Measurements from ENCODE around the gene WNT9B.
A peak's percentile ranks its signal among the peaks of the same experiment; 100 is the strongest.

WNT9B gene

GRCh38 chr17:46878055-46878454, 26.7 kb downstream of the WNT9B start:
- Histone ChIP-seq H3K9ac (peak overlapping the region; percentile 2; the same call in 1 of the 2 replicates), H3K36me3 (no peaks in the 10 kb centered on the region), H3K27ac (no peak overlapping the region; the same call in 1 of the 2 replicates), H4K20me1 (no peaks in the 10 kb centered on the region), H3K4me2 (peak overlapping the region; percentile 63), H3K4me1 (peaks cover 53% of the 10 kb centered on the region), H3K4me3 (no peak overlapping the region), H3K9me3 (no peaks in the 10 kb centered on the region), H3K27me3 (no peaks in the 10 kb centered on the region)
- TF ChIP-seq Cebpa-rat (IDR thresholded peaks at IDR 0.05) = no peak

GRCh38 chr17:46879101-46879500, 27.7 kb downstream of the WNT9B start:
- H4K20me1 ChIP-seq = no peaks in the 10 kb centered on the region
- no peaks in the 10 kb centered on the region for H3K36me3 ChIP-seq
- H3K27ac ChIP-seq = no peak overlapping the region
- peaks cover 44% of the 10 kb centered on the region for H3K4me1 ChIP-seq
- H3K9me3 ChIP-seq = no peaks in the 10 kb centered on the region
- H3K4me2 ChIP-seq = no peak overlapping the region
- no peak for TF ChIP-seq Cebpa-rat (IDR thresholded peaks at IDR 0.05)
- H3K27me3 ChIP-seq = no peaks in the 10 kb centered on the region
- H3K4me3 ChIP-seq = no peak overlapping the region
- no peak overlapping the region for H3K9ac ChIP-seq

DNA sequence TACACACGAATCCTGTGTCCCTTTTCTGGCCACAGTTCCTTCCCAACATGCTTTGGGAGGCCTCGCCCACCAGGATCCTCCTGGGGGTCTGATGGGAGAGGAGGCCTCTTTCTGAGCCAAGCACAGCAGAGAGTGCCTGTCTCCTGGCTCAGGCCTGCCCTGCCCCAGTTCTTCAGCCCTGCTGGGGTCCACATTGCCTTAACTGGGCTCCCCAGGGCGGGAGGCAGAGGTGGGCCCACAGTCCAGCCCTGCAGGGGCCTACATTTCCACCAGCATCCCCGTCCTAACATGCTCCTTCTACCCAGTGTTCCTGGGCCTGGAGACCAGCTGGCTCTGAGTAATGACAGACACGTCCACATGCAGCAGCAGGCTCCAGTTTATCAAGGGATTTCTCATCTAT, 29.6 kb downstream of the WNT9B start:
- no peak for TF ChIP-seq Cebpa-rat (IDR thresholded peaks at IDR 0.05)
- no peak overlapping the region for H3K27ac ChIP-seq
- no peak overlapping the region for H3K4me2 ChIP-seq
- H3K4me3 ChIP-seq = no peak overlapping the region
- H3K4me1 ChIP-seq = peaks cover 28% of the 10 kb centered on the region
- no peaks in the 10 kb centered on the region for H3K36me3 ChIP-seq
- H3K9ac ChIP-seq = no peak overlapping the region
- no peaks in the 10 kb centered on the region for H3K27me3 ChIP-seq
- H3K9me3 ChIP-seq = no peaks in the 10 kb centered on the region
- H4K20me1 ChIP-seq = no peaks in the 10 kb centered on the region

GRCh38 chr17:46882666-46883065, 31.3 kb downstream of the WNT9B start:
- no peak overlapping the region for H3K27ac ChIP-seq
- H3K4me1 ChIP-seq = peaks cover 12% of the 10 kb centered on the region
- H3K9ac ChIP-seq = no peak overlapping the region
- H3K36me3 ChIP-seq = no peaks in the 10 kb centered on the region
- no peak for TF ChIP-seq Cebpa-rat (IDR thresholded peaks at IDR 0.05)
- H3K4me2 ChIP-seq = no peak overlapping the region
- no peaks in the 10 kb centered on the region for H3K9me3 ChIP-seq
- H3K27me3 ChIP-seq = no peaks in the 10 kb centered on the region
- no peaks in the 10 kb centered on the region for H4K20me1 ChIP-seq
- H3K4me3 ChIP-seq = no peak overlapping the region

GRCh38 chr17:46883871-46884520, 32.6 kb downstream of the WNT9B start:
- Histone ChIP-seq H4K20me1 (no peaks in the 10 kb centered on the region), H3K4me1 (no peaks in the 10 kb centered on the region), H3K4me3 (no peak overlapping the region), H3K36me3 (no peaks in the 10 kb centered on the region), H3K27me3 (no peaks in the 10 kb centered on the region), H3K9ac (no peak overlapping the region), H3K4me2 (no peak overlapping the region), H3K9me3 (no peaks in the 10 kb centered on the region), H3K27ac (no peak overlapping the region)
- TF ChIP-seq Cebpa-rat (IDR thresholded peaks at IDR 0.05) = no peak

- no peak overlapping the region for H3K27ac ChIP-seq
- no peaks in the 10 kb centered on the region for H3K27me3 ChIP-seq
- H4K20me1 ChIP-seq = no peaks in the 10 kb centered on the region
- no peak overlapping the region for H3K9ac ChIP-seq
- H3K4me3 ChIP-seq = no peak overlapping the region
- TF ChIP-seq Cebpa-rat (IDR thresholded peaks at IDR 0.05) = no peak
- no peaks in the 10 kb centered on the region for H3K9me3 ChIP-seq
- no peaks in the 10 kb centered on the region for H3K36me3 ChIP-seq
- no peaks in the 10 kb centered on the region; the same call in 1 of the 2 replicates for H3K4me1 ChIP-seq
- no peak overlapping the region for H3K4me2 ChIP-seq
These were observed 33.2 kb downstream of the WNT9B start for GRCh38 chr17:46884552-46884951.

GRCh38 chr17:46885415-46886309, 34.3 kb downstream of the WNT9B start:
- TF ChIP-seq Cebpa-rat (IDR thresholded peaks at IDR 0.05) = no peak
- no peaks in the 10 kb centered on the region for H3K27me3 ChIP-seq

DNA sequence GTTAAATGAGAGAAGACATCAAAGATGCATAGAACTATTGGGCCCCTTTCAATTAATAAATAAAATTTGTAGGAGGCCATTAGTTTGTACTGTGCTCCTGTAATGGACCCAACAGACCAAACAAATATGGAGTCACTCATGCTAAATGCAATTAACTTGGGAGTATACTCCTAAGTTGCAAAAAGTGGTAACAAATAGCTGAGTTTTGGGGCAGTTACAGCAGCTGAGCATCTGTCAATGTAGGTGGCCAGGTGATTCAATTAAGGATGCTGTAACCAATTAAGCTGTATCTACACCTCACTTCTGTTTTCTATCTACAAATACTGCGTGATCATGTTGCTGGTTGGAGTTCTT, 34.9 kb downstream of the WNT9B start:
- no peak for TF ChIP-seq Cebpa-rat (IDR thresholded peaks at IDR 0.05)
- Histone ChIP-seq H3K4me3 (no peak overlapping the region), H3K36me3 (no peaks in the 10 kb centered on the region), H3K9ac (no peak overlapping the region), H4K20me1 (no peaks in the 10 kb centered on the region), H3K27me3 (no peaks in the 10 kb centered on the region), H3K4me1 (peaks cover 16% of the 10 kb centered on the region), H3K27ac (no peak overlapping the region), H3K4me2 (no peak overlapping the region), H3K9me3 (no peaks in the 10 kb centered on the region)

More at GRCh38 chr17:46885415-46886309, 34.3 kb downstream of the WNT9B start:
- no peak overlapping the region for H3K27ac ChIP-seq
- no peaks in the 10 kb centered on the region for H3K9me3 ChIP-seq
- no peaks in the 10 kb centered on the region for H3K36me3 ChIP-seq
- no peak overlapping the region for H3K4me2 ChIP-seq
- no peak overlapping the region for H3K4me3 ChIP-seq
- H3K9ac ChIP-seq = no peak overlapping the region
- no peaks in the 10 kb centered on the region for H4K20me1 ChIP-seq
- H3K4me1 ChIP-seq = peaks cover 10% of the 10 kb centered on the region

GRCh38 chr17:46887717-46888116, 36.3 kb downstream of the WNT9B start:
- no peak overlapping the region for H3K27ac ChIP-seq
- H3K4me1 ChIP-seq = peaks cover 16% of the 10 kb centered on the region
- no peak for TF ChIP-seq Cebpa-rat (IDR thresholded peaks at IDR 0.05)
- no peak overlapping the region for H3K9ac ChIP-seq
- no peaks in the 10 kb centered on the region for H3K9me3 ChIP-seq
- H3K4me2 ChIP-seq = no peak overlapping the region
- H4K20me1 ChIP-seq = no peaks in the 10 kb centered on the region
- no peak overlapping the region for H3K4me3 ChIP-seq
- no peaks in the 10 kb centered on the region for H3K27me3 ChIP-seq
- H3K36me3 ChIP-seq = no peaks in the 10 kb centered on the region

GRCh38 chr17:46888727-46889126, 37.3 kb downstream of the WNT9B start:
- Histone ChIP-seq H3K27me3 (no peaks in the 10 kb centered on the region), H3K27ac (no peak overlapping the region), H3K4me3 (no peak overlapping the region), H3K36me3 (no peaks in the 10 kb centered on the region), H3K4me2 (no peak overlapping the region), H3K9ac (no peak overlapping the region), H4K20me1 (no peaks in the 10 kb centered on the region), H3K9me3 (no peaks in the 10 kb centered on the region), H3K4me1 (peaks cover 16% of the 10 kb centered on the region)
- no peak for TF ChIP-seq Cebpa-rat (IDR thresholded peaks at IDR 0.05)
